Measurements from ENCODE around the gene LILRA1.
"Not testable (repeated sequence)": the region's sequence is repeated elsewhere in the genome, so short reads cannot be mapped to it uniquely, and the experiment has no call there.

The LILRA1 gene

GRCh38 chr19:54577334-54577733 is 16.1 kb upstream of the LILRA1 start:
- no peak for DNase-seq (ENCODE audit: low read depth in 2 of 2)

GRCh38 chr19:54578268-54578667 is 15.2 kb upstream of the LILRA1 start:
- not testable (repeated sequence) for DNase-seq (ENCODE audit: low read depth in 2 of 2)

GRCh38 chr19:54586397-54586796 is 7.0 kb upstream of the LILRA1 start:
- DNase-seq (ENCODE audit: low read depth in 2 of 2), result no peak

GRCh38 chr19:54587026-54587425 is 6.4 kb upstream of the LILRA1 start:
- no peak for DNase-seq (ENCODE audit: low read depth in 2 of 2)

GRCh38 chr19:54593931-54594626 is 647 bp downstream of the LILRA1 start:
- not testable (repeated sequence) for DNase-seq (ENCODE audit: low read depth in 2 of 2)

GRCh38 chr19:54594737-54595136 is 1.3 kb downstream of the LILRA1 start:
- no peak for DNase-seq (ENCODE audit: low read depth in 2 of 2)

GRCh38 chr19:54595680-54596436 is 2.4 kb downstream of the LILRA1 start:
- not testable (repeated sequence) for DNase-seq (ENCODE audit: low read depth in 2 of 2)

- DNase-seq (ENCODE audit: low read depth in 2 of 2), result no peak
Measured at GRCh38 chr19:54600212-54600611, 6.8 kb downstream of the LILRA1 start.

GRCh38 chr19:54606230-54606629 is 12.8 kb downstream of the LILRA1 start:
- no peak for DNase-seq (ENCODE audit: low read depth in 2 of 2)

GRCh38 chr19:54606891-54607784 is 13.7 kb downstream of the LILRA1 start:
- no peak for DNase-seq (ENCODE audit: low read depth in 2 of 2)

GRCh38 chr19:54607785-54608150 is 14.3 kb downstream of the LILRA1 start:
- DNase-seq (ENCODE audit: low read depth in 2 of 2), result no peak

GRCh38 chr19:54608205-54608604 is 14.8 kb downstream of the LILRA1 start:
- DNase-seq (ENCODE audit: low read depth in 2 of 2), result no peak

- no peak for DNase-seq (ENCODE audit: low read depth in 2 of 2)
Measured at GRCh38 chr19:54608792-54609191, 15.4 kb downstream of the LILRA1 start.

GRCh38 chr19:54609356-54609791 is 15.9 kb downstream of the LILRA1 start:
- DNase-seq (ENCODE audit: low read depth in 2 of 2), result no peak

GRCh38 chr19:54612428-54612827 is 19.0 kb downstream of the LILRA1 start:
- no peak for DNase-seq (ENCODE audit: low read depth in 2 of 2)

GRCh38 chr19:54614726-54615125 is 21.3 kb downstream of the LILRA1 start:
- no peak for DNase-seq (ENCODE audit: low read depth in 2 of 2)

GRCh38 chr19:54616057-54616456 is 22.6 kb downstream of the LILRA1 start:
- no peak for DNase-seq (ENCODE audit: low read depth in 2 of 2)

- no peak for DNase-seq (ENCODE audit: low read depth in 2 of 2)
Measured at GRCh38 chr19:54616821-54617560, 23.6 kb downstream of the LILRA1 start.

- no peak for DNase-seq (ENCODE audit: low read depth in 2 of 2)
Measured at GRCh38 chr19:54620464-54620863, 27.0 kb downstream of the LILRA1 start.

- no peak for DNase-seq (ENCODE audit: low read depth in 2 of 2)
Measured at GRCh38 chr19:54622431-54622830, 29.0 kb downstream of the LILRA1 start.

- not testable (repeated sequence) for DNase-seq (ENCODE audit: low read depth in 2 of 2)
Measured at GRCh38 chr19:54624234-54624633, 30.8 kb downstream of the LILRA1 start.

All from stimulated activated CD4-positive, alpha-beta T cell treated with anti-CD3 and anti-CD28 coated beads, Interleukin-1b, Interleukin-23, amount 100 ng/mL, for 4 hours (primary cell).